A549 (cell line): ENCODE data around the gene SHKBP1. TPM values are rescaled to one million over a fixed set of nuclear protein-coding genes. Genes with fewer than 3 reads are reported as not detected.
A peak's percentile ranks its signal among the peaks of the same experiment; 100 is the strongest.

ENCODE experiments used
- ATAC-seq, 2 experiments: fragments of 200-7000 bp in 1 of 2; fragments of >200 bp in 1 of 2; cut with Nextera tagmentation in 1 of 2; cut with Tn5 transposase in 1 of 2; 3 replicates each; pipeline versions ENCODE4 v1.8.0 to v1.9.1; 2018 to 2020; ENCODE audit warnings: mild to moderate bottlenecking in 1 of 2, moderate library complexity in 1 of 2
- CTCF ChIA-PET: fragments of 300-600 bp; sonication (Branson Sonifier 250); formaldehyde crosslinking; extraction: SDS; loops from one replicate; lab custom pipeline; 2021; ENCODE audit warnings: antibody characterized with exemption, inconsistent platforms; lab: Yijun Ruan, JAX
- POLR2A ChIA-PET: fragments of 350-600 bp; formaldehyde crosslinking; extraction: SDS; loops from one replicate; lab custom pipeline; 2021; ENCODE audit warnings: antibody characterized with exemption, inconsistent platforms; lab: Yijun Ruan, JAX
- DNase-seq, 2 experiments: peaks; one replicate each; pipeline versions ENCODE4 v3.0.0 to v3.0.0-alpha.2; 2011 to 2016; ENCODE audit warnings: low read depth in 1 of 2, low spot score in 1 of 2
- FAIRE-seq: peaks from 2 replicates; lab custom pipeline; 2011; peaks lifted over from hg19 to GRCh38; lab: Jason Lieb, UNC
- H3K27ac ChIP-seq, 2 experiments: fragments of >200 bp; sonication (Bioruptor Twin); formaldehyde crosslinking; 3 replicates each; pipeline ENCODE4 v1.5.1; 2016 to 2017
- H3K4me1 ChIP-seq: fragments of >200 bp; sonication (Bioruptor Twin); formaldehyde crosslinking; 3 replicates; pipeline ENCODE4 v1.6.1; 2016
- H3K4me2 ChIP-seq: fragments of >200 bp; sonication (Bioruptor Twin); formaldehyde crosslinking; 3 replicates; pipeline ENCODE4 v1.6.1; 2016
- H3K4me3 ChIP-seq: fragments of >200 bp; sonication (Bioruptor Twin); formaldehyde crosslinking; 3 replicates; pipeline ENCODE4 v1.5.1; 2016
- H3K9me3 ChIP-seq: fragments of >200 bp; sonication (Bioruptor Twin); formaldehyde crosslinking; 3 replicates; pipeline ENCODE4 v1.6.1; 2016
- BHLHE40 ChIP-seq: IDR thresholded peaks from 2 replicates; pipeline ENCODE4 v1.6.1; 2012; ENCODE audit warnings: low read depth, low read length, inconsistent platforms
- CEBPB ChIP-seq, 2 experiments: fragments of >200 bp in 1 of 2; sonication (Bioruptor Twin) in 1 of 2; formaldehyde crosslinking in 1 of 2; IDR thresholded peaks; 2 replicates each; pipeline ENCODE4 v1.6.1; 2012 to 2016
- EHF ChIP-seq: fragments of 250-450 bp; sonication (Bioruptor Pico); IDR thresholded peaks from 2 replicates; pipeline ENCODE4 v1.5.0; 2020; ENCODE audit warnings: mild to moderate bottlenecking
- EP300 ChIP-seq, 2 experiments: fragments of >200 bp; sonication (Bioruptor Twin); formaldehyde crosslinking; IDR thresholded peaks; 2 replicates in 1 of 2; 3 replicates in 1 of 2; pipeline ENCODE4 v1.6.1; 2016 to 2017
- FOSB ChIP-seq: fragments of 250-450 bp; sonication (Bioruptor Pico); IDR thresholded peaks from 2 replicates; pipeline ENCODE4 v1.5.0; 2020; ENCODE audit warnings: mild to moderate bottlenecking, moderate library complexity
- FOSL2 ChIP-seq, 2 experiments: fragments of 450-650 bp in 1 of 2; fragments of >200 bp in 1 of 2; sonication (Bioruptor Twin) in 1 of 2; formaldehyde crosslinking; IDR thresholded peaks; 2 replicates each; pipeline versions ENCODE4 v1.5.0 to v1.6.1; 2016 to 2020; ENCODE audit warnings: mild to moderate bottlenecking in 1 of 2, moderate library complexity in 1 of 2
- FOXS1 ChIP-seq: fragments of 250-450 bp; sonication (Bioruptor Pico); IDR thresholded peaks from 2 replicates; pipeline ENCODE4 v1.5.0; 2020; ENCODE audit warnings: mild to moderate bottlenecking, moderate library complexity
- GATA3 ChIP-seq: IDR thresholded peaks from 2 replicates; pipeline ENCODE4 v1.6.1; 2012; ENCODE audit warnings: borderline replicate concordance
- HDAC2 ChIP-seq: fragments of 200-600 bp; sonication (generic); IDR thresholded peaks from 2 replicates; pipeline ENCODE4 v1.6.1; 2016
- HEYL ChIP-seq: fragments of 250-450 bp; sonication (Bioruptor Pico); IDR thresholded peaks from 2 replicates; pipeline ENCODE4 v1.8.0; 2021; ENCODE audit warnings: mild to moderate bottlenecking, moderate library complexity
- JUNB ChIP-seq: fragments of >200 bp; sonication (Bioruptor Twin); formaldehyde crosslinking; IDR thresholded peaks from 2 replicates; pipeline ENCODE4 v1.6.1; 2016
- KDM1A ChIP-seq: fragments of 200-600 bp; sonication (generic); IDR thresholded peaks from 2 replicates; pipeline ENCODE4 v1.6.1; 2016; ENCODE audit warnings: low read depth, mild to moderate bottlenecking
- KDM5A ChIP-seq: fragments of 200-600 bp; sonication (generic); IDR thresholded peaks from 2 replicates; pipeline ENCODE4 v1.6.1; 2016; ENCODE audit warnings: antibody characterized with exemption, mild to moderate bottlenecking
- MAFK ChIP-seq: fragments of 450-650 bp; IDR thresholded peaks from 2 replicates; pipeline ENCODE4 v1.6.1; 2014; ENCODE audit not compliant: partially characterized antibody
- MAX ChIP-seq: IDR thresholded peaks from 2 replicates; pipeline ENCODE4 v1.6.1; 2012
- MAZ ChIP-seq: fragments of 150-350 bp; IDR thresholded peaks from 2 replicates; pipeline ENCODE4 v1.6.1; 2014; ENCODE audit warnings: antibody characterized with exemption, low read depth, low read length, borderline replicate concordance
- MYC ChIP-seq: IDR thresholded peaks from 2 replicates; pipeline ENCODE4 v1.6.1; 2012; ENCODE audit warnings: mild to moderate bottlenecking, inconsistent platforms, low read length, improper control_type of control experiment, borderline replicate concordance
- POLR2AphosphoS2 ChIP-seq: conservative IDR thresholded peaks from 2 replicates; pipeline ENCODE4 v1.6.1; 2012; ENCODE audit warnings: low read length, improper control_type of control experiment, inconsistent platforms
- RAD21 ChIP-seq, 2 experiments: fragments of >200 bp in 1 of 2; sonication (Bioruptor Twin) in 1 of 2; formaldehyde crosslinking in 1 of 2; IDR thresholded peaks in 1 of 2; conservative IDR thresholded peaks in 1 of 2; 2 replicates in 1 of 2; 3 replicates in 1 of 2; pipeline ENCODE4 v1.6.1; 2012 to 2018; ENCODE audit warnings: inconsistent platforms in 1 of 2
- RCOR1 ChIP-seq: fragments of 150-350 bp; IDR thresholded peaks from 2 replicates; pipeline ENCODE4 v1.6.1; 2014; ENCODE audit warnings: antibody characterized with exemption, low read length, low read depth
- TFCP2L1 ChIP-seq: fragments of 250-450 bp; sonication (Bioruptor Pico); IDR thresholded peaks from 2 replicates; pipeline ENCODE4 v1.5.0; 2021; ENCODE audit warnings: mild to moderate bottlenecking
- USF2 ChIP-seq: fragments of 450-650 bp; IDR thresholded peaks from 2 replicates; pipeline ENCODE4 v1.6.1; 2014; ENCODE audit warnings: antibody characterized with exemption
- ZSCAN20 ChIP-seq: fragments of 250-450 bp; sonication (Bioruptor Pico); IDR thresholded peaks from 2 replicates; pipeline ENCODE4 v1.8.0; 2022; ENCODE audit warnings: mild to moderate bottlenecking, moderate library complexity
- WGBS: methylation state at CpG from one replicate; pipeline ENCODE4 v1.1.6; 2017; ENCODE audit errors: missing lambda C conversion rate; 5-methylcytosine and 5-hydroxymethylcytosine counted together
- polyA plus RNA-seq, 4 experiments: library from polyadenylated mRNA; depleted of rRNA in 3 of 4; stranded (reverse); fragments of >200 nt; fragmentation: RNase III in 1 of 4; extraction: RNeasy Plus Mini Kit Qiagen cat#74134 plus additional on column Dnase treatment in 1 of 4; gene quantifications; 2 replicates in 3 of 4; 3 replicates in 1 of 4; pipeline ENCODE4 v1.2.3, GENCODE V29; 2011 to 2017
- TF ChIP-seq, protein P1 (sequence below): fragments of 150-350 bp; IDR thresholded peaks from 2 replicates; pipeline ENCODE4 v1.6.1; 2014; ENCODE audit warnings: low read depth, mild to moderate bottlenecking, low read length
- TF ChIP-seq, protein P2 (sequence below): IDR thresholded peaks from 2 replicates; pipeline ENCODE4 v1.6.1; 2012; ENCODE audit warnings: low read depth, borderline replicate concordance
- TF ChIP-seq, protein P3 (sequence below): fragments of 250-450 bp; sonication (Bioruptor Pico); IDR thresholded peaks from 2 replicates; pipeline ENCODE4 v1.5.0; 2020; ENCODE audit warnings: low read depth, mild to moderate bottlenecking, moderate library complexity
- TF ChIP-seq, protein P4 (sequence below): fragments of 200-600 bp; sonication (generic); IDR thresholded peaks from 2 replicates; pipeline ENCODE4 v1.6.1; 2016; ENCODE audit warnings: antibody characterized with exemption, mild to moderate bottlenecking, moderate library complexity

SHKBP1 gene
- polyA plus RNA-seq, 2 of the 4 experiments (the other 2 are of a cell fraction) = 75.2 to 123 TPM

- TF ChIP-seq MYC (no peak), MAFK (no peak), EHF (CRISPR knock-in tag) (no peak), MAX (no peak), RCOR1 (peak; percentile 87), ZSCAN20 (no peak), RAD21 (conservative IDR thresholded peaks at IDR 0.05 in 1 of 2, IDR thresholded peaks at IDR 0.05 in 1 of 2) (no peak), POLR2AphosphoS2 (no peak), MAZ (no peak), BHLHE40 (0 out of 2 replicates have a peak, but pooled peaks have one; percentile 2), EP300 (IDR thresholded peaks at IDR 0.05) (no peak), HEYL (CRISPR knock-in tag) (0 out of 2 replicates have a peak, but pooled peaks have one; percentile 54), FOSB (CRISPR knock-in tag) (no peak), USF2 (no peak), KDM1A (0 out of 2 replicates have a peak, but pooled peaks have one; percentile 76), FOXS1 (CRISPR knock-in tag) (no peak), FOSL2 (IDR thresholded peaks at IDR 0.05) (no peak), FOSL2 (CRISPR knock-in tag; IDR thresholded peaks at IDR 0.05) (no peak), HDAC2 (0 out of 2 replicates have a peak, but pooled peaks have one; percentile 44), KDM5A (no peak), CEBPB (IDR thresholded peaks at IDR 0.05) (no peak), JUNB (no peak), TFCP2L1 (no peak), GATA3 (no peak)
- TF ChIP-seq, protein P1, sequence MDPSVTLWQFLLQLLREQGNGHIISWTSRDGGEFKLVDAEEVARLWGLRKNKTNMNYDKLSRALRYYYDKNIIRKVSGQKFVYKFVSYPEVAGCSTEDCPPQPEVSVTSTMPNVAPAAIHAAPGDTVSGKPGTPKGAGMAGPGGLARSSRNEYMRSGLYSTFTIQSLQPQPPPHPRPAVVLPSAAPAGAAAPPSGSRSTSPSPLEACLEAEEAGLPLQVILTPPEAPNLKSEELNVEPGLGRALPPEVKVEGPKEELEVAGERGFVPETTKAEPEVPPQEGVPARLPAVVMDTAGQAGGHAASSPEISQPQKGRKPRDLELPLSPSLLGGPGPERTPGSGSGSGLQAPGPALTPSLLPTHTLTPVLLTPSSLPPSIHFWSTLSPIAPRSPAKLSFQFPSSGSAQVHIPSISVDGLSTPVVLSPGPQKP = no peak
- TF ChIP-seq, protein P2, sequence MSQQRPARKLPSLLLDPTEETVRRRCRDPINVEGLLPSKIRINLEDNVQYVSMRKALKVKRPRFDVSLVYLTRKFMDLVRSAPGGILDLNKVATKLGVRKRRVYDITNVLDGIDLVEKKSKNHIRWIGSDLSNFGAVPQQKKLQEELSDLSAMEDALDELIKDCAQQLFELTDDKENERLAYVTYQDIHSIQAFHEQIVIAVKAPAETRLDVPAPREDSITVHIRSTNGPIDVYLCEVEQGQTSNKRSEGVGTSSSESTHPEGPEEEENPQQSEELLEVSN = no peak
- TF ChIP-seq, protein P3, sequence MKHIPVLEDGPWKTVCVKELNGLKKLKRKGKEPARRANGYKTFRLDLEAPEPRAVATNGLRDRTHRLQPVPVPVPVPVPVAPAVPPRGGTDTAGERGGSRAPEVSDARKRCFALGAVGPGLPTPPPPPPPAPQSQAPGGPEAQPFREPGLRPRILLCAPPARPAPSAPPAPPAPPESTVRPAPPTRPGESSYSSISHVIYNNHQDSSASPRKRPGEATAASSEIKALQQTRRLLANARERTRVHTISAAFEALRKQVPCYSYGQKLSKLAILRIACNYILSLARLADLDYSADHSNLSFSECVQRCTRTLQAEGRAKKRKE (CRISPR knock-in tag) = no peak
- TF ChIP-seq, protein P4, sequence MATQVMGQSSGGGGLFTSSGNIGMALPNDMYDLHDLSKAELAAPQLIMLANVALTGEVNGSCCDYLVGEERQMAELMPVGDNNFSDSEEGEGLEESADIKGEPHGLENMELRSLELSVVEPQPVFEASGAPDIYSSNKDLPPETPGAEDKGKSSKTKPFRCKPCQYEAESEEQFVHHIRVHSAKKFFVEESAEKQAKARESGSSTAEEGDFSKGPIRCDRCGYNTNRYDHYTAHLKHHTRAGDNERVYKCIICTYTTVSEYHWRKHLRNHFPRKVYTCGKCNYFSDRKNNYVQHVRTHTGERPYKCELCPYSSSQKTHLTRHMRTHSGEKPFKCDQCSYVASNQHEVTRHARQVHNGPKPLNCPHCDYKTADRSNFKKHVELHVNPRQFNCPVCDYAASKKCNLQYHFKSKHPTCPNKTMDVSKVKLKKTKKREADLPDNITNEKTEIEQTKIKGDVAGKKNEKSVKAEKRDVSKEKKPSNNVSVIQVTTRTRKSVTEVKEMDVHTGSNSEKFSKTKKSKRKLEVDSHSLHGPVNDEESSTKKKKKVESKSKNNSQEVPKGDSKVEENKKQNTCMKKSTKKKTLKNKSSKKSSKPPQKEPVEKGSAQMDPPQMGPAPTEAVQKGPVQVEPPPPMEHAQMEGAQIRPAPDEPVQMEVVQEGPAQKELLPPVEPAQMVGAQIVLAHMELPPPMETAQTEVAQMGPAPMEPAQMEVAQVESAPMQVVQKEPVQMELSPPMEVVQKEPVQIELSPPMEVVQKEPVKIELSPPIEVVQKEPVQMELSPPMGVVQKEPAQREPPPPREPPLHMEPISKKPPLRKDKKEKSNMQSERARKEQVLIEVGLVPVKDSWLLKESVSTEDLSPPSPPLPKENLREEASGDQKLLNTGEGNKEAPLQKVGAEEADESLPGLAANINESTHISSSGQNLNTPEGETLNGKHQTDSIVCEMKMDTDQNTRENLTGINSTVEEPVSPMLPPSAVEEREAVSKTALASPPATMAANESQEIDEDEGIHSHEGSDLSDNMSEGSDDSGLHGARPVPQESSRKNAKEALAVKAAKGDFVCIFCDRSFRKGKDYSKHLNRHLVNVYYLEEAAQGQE = no peak
- TF ChIP-seq, all 56 proteins: peak for 5
- Histone ChIP-seq H3K4me3 (no peak overlapping the region), H3K9me3 (no peaks in the 10 kb centered on the region), H3K27ac (no peak overlapping the region), H3K4me1 (peaks cover 55% of the 10 kb centered on the region), H3K4me2 (peak overlapping the region; percentile 94)
- no peak for ATAC-seq
- ChIA-PET CTCF (interaction anchor here (0.6 to 35.2 kb wide), 33 partner anchors 7 to 757 kb away, joined by 3 to 2247 read pairs (median 5); partner anchors contain the start of genes BLVRB, SERTAD3 and SPTBN4), POLR2A (interaction anchor here (0.9 to 2.3 kb wide), 6 partner anchors 14 to 156 kb away, joined by 3 to 9 read pairs (median 4); partner anchors contain the start of gene BLVRB)
- DNase-seq = no peak
- WGBS = 27% methylated on average over 15 of the region's 15 CpGs
- FAIRE-seq = no peak
Observed at GRCh38 chr19:40598918-40599307, 22.2 kb downstream of the SHKBP1 start.
